SK-N-SH treated with all-trans-retinoic acid at 6 μM for 48 hours (cell line): ENCODE data around the gene GNPDA1.

Source experiments
- ATAC-seq: fragments of 200-7000 bp; cut with Tn5 transposase; 3 replicates; pipeline ENCODE4 v1.9.1; 2020; ENCODE audit warnings: mild to moderate bottlenecking, moderate library complexity
- CSDC2 ChIP-seq: fragments of 250-450 bp; sonication (Bioruptor Pico); IDR thresholded peaks from 2 replicates; pipeline ENCODE4 v1.5.0; 2020; ENCODE audit warnings: mild to moderate bottlenecking, moderate library complexity
- CSRNP3 ChIP-seq: fragments of 250-450 bp; sonication (Bioruptor Pico); IDR thresholded peaks from 2 replicates; pipeline ENCODE4 v1.5.1; 2021; ENCODE audit warnings: mild to moderate bottlenecking, moderate library complexity
- ESRRG ChIP-seq: fragments of 250-450 bp; sonication (Bioruptor Pico); IDR thresholded peaks from 2 replicates; pipeline ENCODE4 v1.6.1; 2021; ENCODE audit warnings: mild to moderate bottlenecking
- GLIS3 ChIP-seq: fragments of 250-450 bp; sonication (Bioruptor Pico); IDR thresholded peaks from 2 replicates; pipeline ENCODE4 v1.5.0; 2020; ENCODE audit warnings: mild to moderate bottlenecking, moderate library complexity
- PPARA ChIP-seq: fragments of 250-450 bp; sonication (Bioruptor Pico); IDR thresholded peaks from 2 replicates; pipeline ENCODE4 v1.5.0; 2020; ENCODE audit warnings: mild to moderate bottlenecking, borderline replicate concordance
- RARB ChIP-seq: fragments of 250-450 bp; sonication (Bioruptor Pico); IDR thresholded peaks from 2 replicates; pipeline ENCODE4 v1.8.0; 2021; ENCODE audit warnings: mild to moderate bottlenecking, moderate library complexity
- TCF4 ChIP-seq: fragments of 250-450 bp; sonication (Bioruptor Pico); IDR thresholded peaks from 2 replicates; pipeline ENCODE4 v1.8.0; 2021; ENCODE audit warnings: mild to moderate bottlenecking, moderate library complexity, borderline replicate concordance
- TOX ChIP-seq: fragments of 250-450 bp; sonication (Bioruptor Pico); IDR thresholded peaks from 2 replicates; pipeline ENCODE4 v1.8.0; 2021; ENCODE audit warnings: mild to moderate bottlenecking, moderate library complexity, borderline replicate concordance
- ZFP3 ChIP-seq: fragments of 250-450 bp; sonication (Bioruptor Pico); IDR thresholded peaks from 2 replicates; pipeline ENCODE4 v1.5.0; 2020; ENCODE audit warnings: mild to moderate bottlenecking, moderate library complexity
- ZFP30 ChIP-seq: fragments of 450-650 bp; formaldehyde crosslinking; IDR thresholded peaks from 2 replicates; pipeline ENCODE4 v1.5.0; 2022; ENCODE audit warnings: mild to moderate bottlenecking, moderate library complexity
- ZNF565 ChIP-seq: fragments of 450-650 bp; formaldehyde crosslinking; conservative IDR thresholded peaks from 2 replicates; pipeline ENCODE4 v1.5.0; 2020; ENCODE audit warnings: low read depth, mild to moderate bottlenecking, moderate library complexity
- ZNF70 ChIP-seq: fragments of 450-650 bp; formaldehyde crosslinking; IDR thresholded peaks from 2 replicates; pipeline ENCODE4 v1.5.0; 2020; ENCODE audit warnings: mild to moderate bottlenecking, moderate library complexity
- ZNF8 ChIP-seq: fragments of 450-650 bp; formaldehyde crosslinking; IDR thresholded peaks from 2 replicates; pipeline ENCODE4 v1.5.0; 2020; ENCODE audit warnings: mild to moderate bottlenecking, moderate library complexity
- TF ChIP-seq, protein P1 (sequence below): fragments of 250-450 bp; sonication (Bioruptor Pico); IDR thresholded peaks from 2 replicates; pipeline ENCODE4 v1.5.0; 2020; ENCODE audit warnings: mild to moderate bottlenecking, moderate library complexity
- TF ChIP-seq, protein P2 (sequence below): fragments of 250-450 bp; sonication (Bioruptor Pico); IDR thresholded peaks from 2 replicates; pipeline ENCODE4 v1.8.0; 2021; ENCODE audit warnings: low read depth, mild to moderate bottlenecking, moderate library complexity, borderline replicate concordance

Gene GNPDA1

GRCh38 chr5:141968914-141969608 lies 43.8 kb downstream of the GNPDA1 start, which contains the start of gene RNF14:
Gene RNF14, plus strand, starts transcription at chr5:141969105. Its CDS starts 4,484 bp downstream, at chr5:141973589.
- peak; percentile 99 for ATAC-seq
- TF ChIP-seq CSDC2 (CRISPR knock-in tag) (no peak), CSRNP3 (no peak), ZFP3 (CRISPR knock-in tag) (no peak), ZNF70 (CRISPR knock-in tag) (no peak), ZNF8 (CRISPR knock-in tag) (no peak)
- TF ChIP-seq, protein P1, sequence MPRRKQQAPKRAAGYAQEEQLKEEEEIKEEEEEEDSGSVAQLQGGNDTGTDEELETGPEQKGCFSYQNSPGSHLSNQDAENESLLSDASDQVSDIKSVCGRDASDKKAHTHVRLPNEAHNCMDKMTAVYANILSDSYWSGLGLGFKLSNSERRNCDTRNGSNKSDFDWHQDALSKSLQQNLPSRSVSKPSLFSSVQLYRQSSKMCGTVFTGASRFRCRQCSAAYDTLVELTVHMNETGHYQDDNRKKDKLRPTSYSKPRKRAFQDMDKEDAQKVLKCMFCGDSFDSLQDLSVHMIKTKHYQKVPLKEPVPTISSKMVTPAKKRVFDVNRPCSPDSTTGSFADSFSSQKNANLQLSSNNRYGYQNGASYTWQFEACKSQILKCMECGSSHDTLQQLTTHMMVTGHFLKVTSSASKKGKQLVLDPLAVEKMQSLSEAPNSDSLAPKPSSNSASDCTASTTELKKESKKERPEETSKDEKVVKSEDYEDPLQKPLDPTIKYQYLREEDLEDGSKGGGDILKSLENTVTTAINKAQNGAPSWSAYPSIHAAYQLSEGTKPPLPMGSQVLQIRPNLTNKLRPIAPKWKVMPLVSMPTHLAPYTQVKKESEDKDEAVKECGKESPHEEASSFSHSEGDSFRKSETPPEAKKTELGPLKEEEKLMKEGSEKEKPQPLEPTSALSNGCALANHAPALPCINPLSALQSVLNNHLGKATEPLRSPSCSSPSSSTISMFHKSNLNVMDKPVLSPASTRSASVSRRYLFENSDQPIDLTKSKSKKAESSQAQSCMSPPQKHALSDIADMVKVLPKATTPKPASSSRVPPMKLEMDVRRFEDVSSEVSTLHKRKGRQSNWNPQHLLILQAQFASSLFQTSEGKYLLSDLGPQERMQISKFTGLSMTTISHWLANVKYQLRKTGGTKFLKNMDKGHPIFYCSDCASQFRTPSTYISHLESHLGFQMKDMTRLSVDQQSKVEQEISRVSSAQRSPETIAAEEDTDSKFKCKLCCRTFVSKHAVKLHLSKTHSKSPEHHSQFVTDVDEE (CRISPR knock-in tag), result no peak

GRCh38 chr5:141966963-141967333 lies 45.9 kb downstream of the GNPDA1 start:
- no peak for ATAC-seq
- TF ChIP-seq GLIS3 (CRISPR knock-in tag), result no peak
- TF ChIP-seq ZNF565 (CRISPR knock-in tag), result no peak
- no peak for TF ChIP-seq CSDC2 (CRISPR knock-in tag)
- TF ChIP-seq ESRRG (CRISPR knock-in tag), result no peak
- TF ChIP-seq TCF4 (CRISPR knock-in tag), result no peak
- no peak for TF ChIP-seq RARB (CRISPR knock-in tag)
- TF ChIP-seq TOX (CRISPR knock-in tag), result no peak
- no peak for TF ChIP-seq ZFP30 (CRISPR knock-in tag)
- TF ChIP-seq ZFP3 (CRISPR knock-in tag), result no peak
- TF ChIP-seq CSRNP3, result no peak

DNA sequence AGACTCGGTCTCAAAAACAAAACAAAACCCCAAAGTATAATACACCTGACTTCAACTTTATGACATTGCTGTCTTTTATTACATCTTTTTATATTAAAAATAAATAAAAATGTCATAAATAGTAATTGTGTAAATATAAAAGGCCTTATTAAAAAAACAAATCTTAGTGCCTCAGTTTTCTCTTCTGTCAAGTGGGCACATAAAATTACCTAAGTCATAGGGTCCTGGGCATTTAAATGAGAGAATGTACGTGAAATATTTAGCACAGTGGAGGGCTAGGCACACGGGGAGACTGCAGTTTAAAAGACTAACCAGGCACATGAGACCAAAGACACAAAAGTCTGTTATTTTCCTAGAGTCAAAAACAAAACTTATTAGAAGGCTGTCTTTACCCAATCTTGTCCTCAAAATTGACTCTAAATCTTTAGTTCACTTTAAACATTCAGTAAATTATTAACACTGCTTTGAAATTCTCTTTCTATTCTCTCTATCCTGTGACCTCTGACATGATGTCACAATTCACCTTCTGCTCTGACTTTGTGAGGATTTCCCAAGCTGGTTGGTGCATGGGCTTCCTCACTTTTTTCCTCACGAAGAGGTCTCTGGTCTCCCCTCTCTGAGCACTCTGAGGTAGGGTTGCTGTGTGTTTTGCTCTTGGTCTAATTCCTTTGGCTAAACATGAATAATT lies 46.4 kb downstream of the GNPDA1 start:
- TF ChIP-seq ZFP3 (CRISPR knock-in tag) (no peak), ESRRG (CRISPR knock-in tag) (no peak), PPARA (CRISPR knock-in tag) (no peak), ZFP30 (CRISPR knock-in tag) (no peak), GLIS3 (CRISPR knock-in tag) (no peak)
- TF ChIP-seq, protein P1 (CRISPR knock-in tag), result no peak
- TF ChIP-seq, protein P2, sequence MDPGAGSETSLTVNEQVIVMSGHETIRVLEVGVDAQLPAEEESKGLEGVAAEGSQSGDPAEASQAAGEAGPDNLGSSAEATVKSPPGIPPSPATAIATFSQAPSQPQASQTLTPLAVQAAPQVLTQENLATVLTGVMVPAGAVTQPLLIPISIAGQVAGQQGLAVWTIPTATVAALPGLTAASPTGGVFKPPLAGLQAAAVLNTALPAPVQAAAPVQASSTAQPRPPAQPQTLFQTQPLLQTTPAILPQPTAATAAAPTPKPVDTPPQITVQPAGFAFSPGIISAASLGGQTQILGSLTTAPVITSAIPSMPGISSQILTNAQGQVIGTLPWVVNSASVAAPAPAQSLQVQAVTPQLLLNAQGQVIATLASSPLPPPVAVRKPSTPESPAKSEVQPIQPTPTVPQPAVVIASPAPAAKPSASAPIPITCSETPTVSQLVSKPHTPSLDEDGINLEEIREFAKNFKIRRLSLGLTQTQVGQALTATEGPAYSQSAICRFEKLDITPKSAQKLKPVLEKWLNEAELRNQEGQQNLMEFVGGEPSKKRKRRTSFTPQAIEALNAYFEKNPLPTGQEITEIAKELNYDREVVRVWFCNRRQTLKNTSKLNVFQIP (CRISPR knock-in tag), result no peak
- ATAC-seq, result no peak
